Activated CD8-positive, alpha-beta memory T cell treated with anti-CD3 and anti-CD28 coated beads for 4 hours (primary cell): ENCODE data around the gene UBE3C.
"Not testable (repeated sequence)": the region's sequence is repeated elsewhere in the genome, so short reads cannot be mapped to it uniquely, and the experiment has no call there.

ENCODE experiments used
- DNase-seq, 2 donors: peaks; one replicate each; pipeline ENCODE4 v3.0.0-alpha.2; 2020; ENCODE audit warnings: low read depth in 2 of 2

The UBE3C gene

GRCh38 chr7:157130849-157131248 is 7.9 kb upstream of the UBE3C start:
- not testable (repeated sequence) for DNase-seq

- DNase-seq = no peak
Observed at GRCh38 chr7:157132796-157133195, 5.9 kb upstream of the UBE3C start.

GRCh38 chr7:157133304-157133703 is 5.4 kb upstream of the UBE3C start:
- DNase-seq = no peak

- no peak for DNase-seq
Observed at GRCh38 chr7:157136372-157136771, 2.4 kb upstream of the UBE3C start.

GRCh38 chr7:157138101-157138423 is 664 bp upstream of the UBE3C start:
- DNase-seq = no peak

GRCh38 chr7:157139111-157139809 is 534 bp downstream of the UBE3C start:
- peak; percentile 20 to 31 for DNase-seq

- no peak for DNase-seq
Observed at GRCh38 chr7:157139810-157140510, 1.2 kb downstream of the UBE3C start.

GRCh38 chr7:157140511-157140905 is 1.8 kb downstream of the UBE3C start:
- DNase-seq = no peak

GRCh38 chr7:157141525-157142060 is 2.9 kb downstream of the UBE3C start:
- DNase-seq = no peak

- no peak for DNase-seq
Observed at GRCh38 chr7:157143788-157144187, 5.1 kb downstream of the UBE3C start.

- DNase-seq = no peak
Observed at GRCh38 chr7:157149317-157149716, 10.6 kb downstream of the UBE3C start.

- no peak for DNase-seq
Observed at GRCh38 chr7:157150882-157151281, 12.2 kb downstream of the UBE3C start.

GRCh38 chr7:157151626-157152339 is 13.1 kb downstream of the UBE3C start:
- DNase-seq = no peak

GRCh38 chr7:157152391-157152937 is 13.7 kb downstream of the UBE3C start:
- DNase-seq = no peak

GRCh38 chr7:157153260-157153659 is 14.5 kb downstream of the UBE3C start:
- DNase-seq = no peak

- no peak for DNase-seq
Observed at GRCh38 chr7:157155959-157156358, 17.2 kb downstream of the UBE3C start.

- DNase-seq = no peak
Observed at GRCh38 chr7:157158400-157158799, 19.7 kb downstream of the UBE3C start.

- not testable (repeated sequence) for DNase-seq
Observed at GRCh38 chr7:157159537-157159936, 20.8 kb downstream of the UBE3C start.

GRCh38 chr7:157160433-157160832 is 21.7 kb downstream of the UBE3C start:
- no peak for DNase-seq

- DNase-seq = no peak
Observed at GRCh38 chr7:157165987-157166386, 27.3 kb downstream of the UBE3C start.

GRCh38 chr7:157168571-157168970 is 29.8 kb downstream of the UBE3C start:
- no peak for DNase-seq

GRCh38 chr7:157176771-157177170 is 38.0 kb downstream of the UBE3C start:
- no peak for DNase-seq
